Activated CD4-positive, alpha-beta T cell treated with anti-CD3 and anti-CD28 coated beads, Interleukin-2, amount 10 ng/mL, durations not matched to agents 24 days and 14 days (primary cell): Measurements from ENCODE around the gene OR6C3. TPM values are rescaled to one million over a fixed set of nuclear protein-coding genes. Genes with fewer than 3 reads are reported as not detected.
"Not testable (repeated sequence)": the region's sequence is repeated elsewhere in the genome, so short reads cannot be mapped to it uniquely, and the experiment has no call there.

ENCODE experiments used
- DNase-seq: peaks from one replicate; pipeline ENCODE4 v3.0.0; 2022
- H3K27ac Mint-ChIP-seq: one replicate; pipeline ENCODE4 v1.8.0; 2022; ENCODE audit warnings: mild to moderate bottlenecking, mixed read lengths
- H3K27me3 Mint-ChIP-seq: one replicate; pipeline ENCODE4 v1.8.0; 2022; ENCODE audit warnings: mixed read lengths
- H3K36me3 Mint-ChIP-seq: one replicate; pipeline ENCODE4 v1.8.0; 2022; ENCODE audit warnings: low read depth, mild to moderate bottlenecking, mixed read lengths
- H3K4me1 Mint-ChIP-seq: one replicate; pipeline ENCODE4 v1.8.0; 2021; ENCODE audit warnings: mixed read lengths
- H3K4me3 Mint-ChIP-seq: one replicate; pipeline ENCODE4 v1.8.0; 2022; ENCODE audit warnings: mild to moderate bottlenecking, moderate library complexity, mixed read lengths
- H3K9me3 Mint-ChIP-seq: one replicate; pipeline ENCODE4 v1.8.0; 2021; ENCODE audit warnings: mixed read lengths
- intact Hi-C: fragments of 100-400 bp; cut with micrococcal nuclease; formaldehyde crosslinking; loops from one replicate; pipeline ENCODE4 v1.15.1; 2023
- total RNA-seq: library from RNA; stranded (reverse); gene quantifications from 2 replicates; pipeline ENCODE4 v1.2.3, GENCODE V29; 2022

The OR6C3 gene
- total RNA-seq = not detected in 2 replicates

GRCh38 chr12:55330446-55330845 lies at the start of gene OR6C3:
Gene OR6C3 (plus strand): TSS chr12:55330746. CDS start chr12:55331701, 955 bp downstream.
- intact Hi-C loops = no loop called here
- Mint-ChIP-seq H3K27me3 (no peaks in the 10 kb centered on the region), H3K9me3 (no peaks in the 10 kb centered on the region), H3K36me3 (no peaks in the 10 kb centered on the region), H3K4me1 (no peaks in the 10 kb centered on the region), H3K4me3 (no peak within 1 kb of the TSS), H3K27ac (no peak within 1 kb of the TSS)
- no peak for DNase-seq

DNA sequence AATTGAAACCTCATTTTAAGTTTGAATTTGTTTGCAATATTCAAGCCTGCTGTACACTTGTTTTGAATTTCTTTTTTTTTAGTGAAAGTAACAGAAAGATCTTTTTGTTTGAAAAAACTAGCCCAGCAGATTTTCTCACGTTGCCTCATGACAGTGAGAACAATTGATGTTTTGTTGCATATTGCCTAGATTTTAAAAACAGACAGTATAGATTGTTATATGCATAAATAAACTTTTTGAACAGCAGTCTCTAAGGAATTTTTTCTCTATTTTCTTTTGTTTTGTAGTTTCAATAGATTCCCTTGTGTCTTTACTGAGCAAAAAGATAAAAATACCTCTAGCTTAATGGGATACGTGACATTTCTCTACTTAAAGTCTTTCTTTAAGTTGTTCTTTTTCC lies 49.6 kb upstream of the OR6C3 start:
- DNase-seq = no peak
- H3K36me3 Mint-ChIP-seq = no peaks in the 10 kb centered on the region

GRCh38 chr12:55289999-55290398 lies 40.5 kb upstream of the OR6C3 start:
- Mint-ChIP-seq H3K9me3 (no peaks in the 10 kb centered on the region), H3K4me3 (no peak overlapping the region), H3K27me3 (no peaks in the 10 kb centered on the region), H3K36me3 (no peaks in the 10 kb centered on the region), H3K4me1 (no peaks in the 10 kb centered on the region), H3K27ac (no peak overlapping the region)
- DNase-seq = no peak
- intact Hi-C loops = no loop called here

More for the DNA sequence above, 49.6 kb upstream of the OR6C3 start:
- Mint-ChIP-seq H3K27ac (no peak overlapping the region), H3K4me1 (no peaks in the 10 kb centered on the region), H3K4me3 (no peak overlapping the region), H3K9me3 (no peaks in the 10 kb centered on the region), H3K27me3 (peaks cover 2% of the 10 kb centered on the region)
- intact Hi-C loops = no loop called here

- no peak within 1 kb of the TSS for H3K27ac Mint-ChIP-seq
- no peak for DNase-seq
- no peak within 1 kb of the TSS for H3K4me3 Mint-ChIP-seq
- peaks cover 3% of the 10 kb centered on the region for H3K27me3 Mint-ChIP-seq
- no peaks in the 10 kb centered on the region for H3K4me1 Mint-ChIP-seq
- no peaks in the 10 kb centered on the region for H3K9me3 Mint-ChIP-seq
- intact Hi-C loops = no loop called here
- no peaks in the 10 kb centered on the region for H3K36me3 Mint-ChIP-seq
Observed at GRCh38 chr12:55296469-55296868, 34.1 kb upstream of the OR6C3 start, which contains the start of gene OR6C6. Gene OR6C6 (minus strand): TSS chr12:55296569. CDS start chr12:55295232, 1,337 bp downstream.

DNA sequence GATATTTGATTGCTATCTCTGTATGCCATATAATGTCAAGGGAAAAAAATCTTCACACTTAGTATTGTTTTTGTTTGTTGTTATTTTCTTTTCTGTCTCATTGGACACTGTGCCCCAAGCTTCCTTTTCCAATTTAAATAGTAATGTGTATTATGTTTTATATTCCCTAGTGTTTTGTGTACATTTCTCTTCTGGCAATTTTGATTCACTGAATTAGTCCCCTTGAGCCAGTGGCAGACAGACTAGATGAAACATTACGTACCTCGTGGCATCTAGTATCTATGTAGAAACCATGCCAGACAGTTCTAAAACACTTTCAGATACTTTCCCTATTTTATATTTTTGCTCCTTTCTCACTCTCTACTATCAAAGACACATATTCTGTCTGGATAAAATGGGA lies 16.5 kb upstream of the OR6C3 start, which contains the start of gene OR6C1:
TSS of gene OR6C1 (plus strand) at position 301 of the 400 bp plus-strand sequence. CDS start 6,257 bp downstream, outside the sequence.
- H3K36me3 Mint-ChIP-seq = no peaks in the 10 kb centered on the region
- intact Hi-C loops = no loop called here
- H3K4me1 Mint-ChIP-seq = no peaks in the 10 kb centered on the region
- H3K9me3 Mint-ChIP-seq = no peaks in the 10 kb centered on the region
- H3K27ac Mint-ChIP-seq = no peak within 1 kb of the TSS
- peaks cover 8% of the 10 kb centered on the region for H3K27me3 Mint-ChIP-seq
- no peak for DNase-seq
- H3K4me3 Mint-ChIP-seq = no peak within 1 kb of the TSS

DNA sequence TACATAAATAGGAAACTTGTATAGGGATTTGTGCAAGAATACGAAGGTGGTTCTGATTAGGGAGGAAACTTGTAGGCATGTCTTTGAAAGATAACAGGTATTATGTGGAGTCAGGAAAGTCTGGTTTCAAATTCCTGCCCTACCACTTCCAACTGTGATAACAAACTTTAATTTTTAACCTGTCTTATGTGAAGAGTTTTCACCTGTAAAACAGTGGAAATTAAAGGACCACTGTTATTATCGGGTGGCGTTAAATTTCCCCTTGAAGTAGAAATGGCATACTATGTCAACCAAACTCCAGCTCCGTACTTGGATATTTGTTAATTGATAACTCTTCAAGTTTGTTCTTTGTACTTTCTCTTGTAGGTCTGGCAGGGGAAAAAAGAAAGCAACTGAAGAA lies 10.3 kb upstream of the OR6C3 start:
- intact Hi-C loops = no loop called here
- Mint-ChIP-seq H3K27ac (no peak overlapping the region), H3K4me3 (no peak overlapping the region), H3K9me3 (no peaks in the 10 kb centered on the region), H3K4me1 (no peaks in the 10 kb centered on the region), H3K36me3 (no peaks in the 10 kb centered on the region), H3K27me3 (peaks cover 4% of the 10 kb centered on the region)
- no peak for DNase-seq

DNA sequence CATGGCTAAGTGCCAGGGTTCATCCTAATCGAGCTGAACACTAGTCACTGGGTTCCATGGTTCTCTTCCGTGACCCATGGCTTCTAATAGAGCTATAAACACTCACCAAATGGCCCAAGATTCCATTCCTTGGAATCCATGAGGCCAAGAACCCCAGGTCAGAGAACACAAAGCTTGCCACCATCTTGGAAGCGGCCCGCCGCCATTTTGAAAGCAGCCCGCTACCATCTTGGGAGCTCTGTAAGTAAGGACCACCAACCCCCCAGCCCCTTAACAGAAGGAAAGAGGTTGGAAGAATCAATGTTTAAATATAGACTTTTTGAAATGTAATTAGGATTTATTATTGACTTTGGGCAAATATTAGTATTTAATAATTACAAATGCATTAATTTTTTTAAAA lies 4.7 kb upstream of the OR6C3 start:
- H3K36me3 Mint-ChIP-seq, H3K4me3 Mint-ChIP-seq, intact Hi-C loops, H3K27me3 Mint-ChIP-seq, H3K4me1 Mint-ChIP-seq, H3K9me3 Mint-ChIP-seq, H3K27ac Mint-ChIP-seq, DNase-seq: not testable (repeated sequence)

DNA sequence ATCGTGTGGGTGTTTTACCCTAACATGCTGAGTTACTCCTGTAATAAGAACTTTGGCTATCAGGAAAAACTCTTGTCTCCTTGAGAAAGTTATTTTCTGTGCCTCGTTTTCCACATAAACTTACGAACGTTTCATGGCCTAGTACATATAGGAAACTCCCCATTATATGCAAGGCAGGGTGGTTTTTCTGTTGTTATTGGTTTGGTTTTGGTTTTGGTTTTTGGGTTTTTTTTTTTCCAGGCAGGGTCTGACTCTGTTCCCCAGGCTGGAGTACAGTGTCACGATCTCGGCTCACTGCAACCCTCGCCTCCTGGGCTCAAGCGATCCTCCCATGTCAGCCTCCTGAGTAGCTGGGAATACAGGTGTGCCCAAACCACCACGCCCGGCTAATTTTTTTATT lies 5.5 kb downstream of the OR6C3 start:
- Mint-ChIP-seq H3K27ac (no peak overlapping the region), H3K4me1 (no peaks in the 10 kb centered on the region), H3K27me3 (no peaks in the 10 kb centered on the region), H3K9me3 (no peaks in the 10 kb centered on the region), H3K36me3 (no peaks in the 10 kb centered on the region), H3K4me3 (no peak overlapping the region)
- no peak for DNase-seq
- intact Hi-C loops = no loop called here

GRCh38 chr12:55355338-55355737 lies 24.8 kb downstream of the OR6C3 start:
- H3K4me1 Mint-ChIP-seq, DNase-seq, H3K9me3 Mint-ChIP-seq, H3K4me3 Mint-ChIP-seq, intact Hi-C loops, H3K27ac Mint-ChIP-seq, H3K27me3 Mint-ChIP-seq, H3K36me3 Mint-ChIP-seq: not testable (repeated sequence)

DNA sequence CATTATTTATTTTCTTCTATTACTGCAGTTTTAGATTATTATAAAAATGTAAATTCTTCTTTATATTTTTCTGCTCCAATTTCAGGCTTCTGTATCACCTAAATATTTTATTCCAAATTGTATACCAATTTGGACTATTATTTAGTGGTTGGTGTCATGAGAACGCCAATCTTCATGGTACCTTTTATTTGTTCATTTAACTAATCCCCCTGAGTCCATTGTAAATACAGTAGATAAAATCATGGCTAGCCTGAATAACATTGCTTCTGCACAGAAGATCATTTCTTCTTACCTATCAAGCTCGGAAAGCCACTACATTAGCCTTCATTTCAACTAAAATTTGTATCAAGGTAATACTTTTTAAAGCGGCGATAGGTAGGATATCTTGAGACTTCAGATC lies 32.1 kb downstream of the OR6C3 start, which contains the start of gene OR6C75:
TSS of gene OR6C75 (plus strand) at position 301 of the 400 bp plus-strand sequence. CDS start 2,136 bp downstream, outside the sequence.
- no peak within 1 kb of the TSS for H3K4me3 Mint-ChIP-seq
- intact Hi-C loops = no loop called here
- DNase-seq = no peak
- no peaks in the 10 kb centered on the region for H3K36me3 Mint-ChIP-seq
- no peaks in the 10 kb centered on the region for H3K9me3 Mint-ChIP-seq
- H3K4me1 Mint-ChIP-seq = no peaks in the 10 kb centered on the region
- peaks cover 4% of the 10 kb centered on the region for H3K27me3 Mint-ChIP-seq
- H3K27ac Mint-ChIP-seq = no peak within 1 kb of the TSS

- Mint-ChIP-seq H3K9me3 (no peaks in the 10 kb centered on the region), H3K27ac (no peak overlapping the region), H3K4me3 (no peak overlapping the region), H3K27me3 (peaks cover 2% of the 10 kb centered on the region), H3K36me3 (no peaks in the 10 kb centered on the region), H3K4me1 (no peaks in the 10 kb centered on the region)
- DNase-seq = no peak
- intact Hi-C loops = no loop called here
Observed at GRCh38 chr12:55365086-55365485, 34.5 kb downstream of the OR6C3 start.

GRCh38 chr12:55372521-55372920 lies 42.0 kb downstream of the OR6C3 start:
- Mint-ChIP-seq H3K36me3 (no peaks in the 10 kb centered on the region), H3K4me1 (no peaks in the 10 kb centered on the region), H3K27ac (no peak overlapping the region), H3K4me3 (no peak overlapping the region), H3K9me3 (no peaks in the 10 kb centered on the region), H3K27me3 (peaks cover 4% of the 10 kb centered on the region)
- intact Hi-C loops = no loop called here
- no peak for DNase-seq

Other genes with a start within 250 kb of the OR6C3 start
- not detected in 2 replicates for gene OR9K2, start 204.3 kb upstream of the OR6C3 start, total RNA-seq
- not detected in 2 replicates for gene OR10A7, start 109.7 kb upstream of the OR6C3 start, total RNA-seq
- gene OR6C74, start 86.1 kb upstream of the OR6C3 start, total RNA-seq = not detected in 2 replicates
- not detected in 2 replicates for gene OR6C6, start 34.2 kb upstream of the OR6C3 start, total RNA-seq
- not detected in 2 replicates for gene OR6C1, start 16.4 kb upstream of the OR6C3 start, total RNA-seq
- not detected in 2 replicates for gene OR6C75, start 32.2 kb downstream of the OR6C3 start, total RNA-seq
- gene OR6C65, start 69.8 kb downstream of the OR6C3 start, total RNA-seq = not detected in 2 replicates
- gene OR6C76, start 95.5 kb downstream of the OR6C3 start, total RNA-seq = not detected in 2 replicates
- not detected in 2 replicates for gene OR6C2, start 113.3 kb downstream of the OR6C3 start, total RNA-seq
- gene OR6C70, start 139.4 kb downstream of the OR6C3 start, total RNA-seq = not detected in 2 replicates
- not detected in 2 replicates for gene OR6C68, start 161.6 kb downstream of the OR6C3 start, total RNA-seq
- not detected in 2 replicates for gene OR6C4, start 218.9 kb downstream of the OR6C3 start, total RNA-seq
- not detected in 2 replicates for gene OR2AP1, start 241.7 kb downstream of the OR6C3 start, total RNA-seq